GM23248 (cell line): ENCODE data around the gene ISG15.

Source experiments
- EZH2 ChIP-seq: fragments of 200-600 bp; sonication (generic); IDR thresholded peaks from 2 replicates; pipeline ENCODE4 v1.6.1; 2018; ENCODE audit warnings: antibody characterized with exemption, mild to moderate bottlenecking; ENCODE audit not compliant: insufficient read depth, poor library complexity, severe bottlenecking
- EZH2phosphoT487 ChIP-seq: fragments of 200-600 bp; sonication (generic); IDR thresholded peaks from 2 replicates; pipeline ENCODE4 v1.6.1; 2018; ENCODE audit warnings: antibody characterized with exemption, moderate library complexity, mild to moderate bottlenecking, low read depth; ENCODE audit not compliant: insufficient read depth

GRCh38 chr1:1004780-1005697, 8.3 kb upstream of the ISG15 start:
- TF ChIP-seq EZH2 (no peak), EZH2phosphoT487 (no peak)
